Measurements from ENCODE around the gene MAN2A2.

GRCh38 chr15:90959894-90960293, 56.8 kb downstream of the MAN2A2 start:
- no peak for TF ChIP-seq GTF2F1 (IDR thresholded peaks at IDR 0.05; ENCODE audit: borderline replicate concordance, low read depth, low read length)
- TF ChIP-seq POLR2AphosphoS5 (IDR thresholded peaks at IDR 0.05; ENCODE audit: low read depth, low read length), result no peak
- no peak for TF ChIP-seq SIN3A (conservative IDR thresholded peaks at IDR 0.05 in 1 of 2, IDR thresholded peaks at IDR 0.05 in 1 of 2; ENCODE audit: low read depth in 1 of 2, low read length in 2 of 2)
- TF ChIP-seq CTCF (IDR thresholded peaks at IDR 0.05; ENCODE audit: control extremely low read depth in 1 of 3, insufficient read depth in 1 of 3, low read depth in 1 of 3, low read length in 3 of 3), result no peak
- TF ChIP-seq POLR2A (IDR thresholded peaks at IDR 0.05; ENCODE audit: control extremely low read depth in 1 of 2, low read depth in 2 of 2, low read length in 2 of 2), result no peak
- TF ChIP-seq TAF1 (IDR thresholded peaks at IDR 0.05; ENCODE audit: low read depth, low read length), result no peak
- no peak for TF ChIP-seq MAX (IDR thresholded peaks at IDR 0.05)
